ENCODE data around the gene ESF1. TPM values are rescaled to one million over a fixed set of nuclear protein-coding genes. Genes with fewer than 3 reads are reported as not detected.

Gene ESF1
- total and polyA plus RNA-seq, 2 of the 8 experiments (the other 6 are each of a cell fraction or from before 2014, with no cell fraction given) = 1.1 to 32.9 TPM

DNA sequence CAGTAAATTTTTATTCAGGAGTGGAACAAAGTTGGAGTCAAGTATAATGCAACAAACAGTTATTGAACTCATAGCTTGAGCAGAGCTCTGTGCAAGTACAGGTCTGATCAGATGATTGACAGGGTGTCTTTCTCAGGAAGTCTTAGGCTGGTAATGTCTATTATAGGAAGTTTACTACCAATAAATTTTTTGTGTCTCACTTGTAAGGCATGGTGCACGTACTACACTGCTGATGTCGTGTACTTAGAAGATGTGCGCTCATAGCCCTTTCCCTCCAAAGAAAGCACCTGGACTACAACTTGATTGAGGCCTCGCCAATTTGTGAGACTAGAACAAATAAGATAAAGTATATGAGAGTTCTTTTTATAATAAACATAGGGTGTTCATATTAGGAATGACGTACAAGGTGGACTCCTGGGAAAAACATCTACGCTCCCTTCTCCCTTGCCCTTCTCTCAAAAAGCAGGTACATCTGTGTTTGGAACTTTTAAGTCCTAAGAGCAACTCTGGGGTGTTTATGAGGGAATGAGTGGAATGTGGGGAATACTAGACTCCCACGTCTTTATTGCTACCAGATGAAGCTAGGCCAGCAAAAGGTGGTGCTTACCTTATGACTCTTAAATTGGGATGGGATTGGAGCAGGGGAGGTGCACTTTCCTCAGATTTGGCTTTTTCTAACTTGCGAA is 1.6 kb upstream of the ESF1 start:
- Histone ChIP-seq H3K79me2 (ENCODE audit: control insufficient read depth in 1 of 2, insufficient read depth in 2 of 2, low read length in 2 of 2) (peaks cover 10 to 55% of the 10 kb centered on the region in 2 experiments), H2AFZ (ENCODE audit: low read length) (no peak overlapping the region), H2BK20ac (ENCODE audit: low read length) (no peak overlapping the region), H2AK5ac (ENCODE audit: low read depth, low read length) (no peak overlapping the region), H3K4me3 (ENCODE audit: extremely low read depth in 1 of 4, insufficient read depth in 2 of 4, low read depth in 3 of 4, low read length in 4 of 4) (peak overlapping the region; percentile 73 to 97 (median 78); a peak in 6 of 8 replicates), H4K20me1 (replicated peaks in 1 of 2; ENCODE audit: control insufficient read depth in 1 of 2, insufficient read depth in 2 of 2, low read length in 2 of 2) (peaks cover 3% of the 10 kb centered on the region in 2 experiments), H2BK120ac (replicated peaks; ENCODE audit: low read depth, low read length) (no peak overlapping the region), H3K23me2 (ENCODE audit: low read depth, low read length) (peaks cover 3% of the 10 kb centered on the region; the same call in 1 of the 2 replicates), H2BK15ac (ENCODE audit: low read length) (no peak overlapping the region), H4K8ac (ENCODE audit: extremely low read depth, insufficient read depth, low read length) (no peak overlapping the region), H3K4me1 (replicated peaks in 1 of 4; ENCODE audit: control insufficient read depth in 3 of 4, insufficient read depth in 4 of 4, low read length in 3 of 4) (peaks cover 0 to 4% (median 1%) of the 10 kb centered on the region in 4 experiments; a peak in 2 of 7 replicates), H3K79me1 (ENCODE audit: low read depth, low read length) (0 out of 2 replicates have a peak, but pooled peaks cover 5% of the 10 kb centered on the region), H3K9ac (replicated peaks in 1 of 4; ENCODE audit: extremely low read depth in 1 of 4, low read depth in 3 of 4, low read length in 3 of 4) (peak overlapping the region in 2 of 4 experiments; percentile 31 to 63; a peak in 3 of 7 replicates), H3K18ac (ENCODE audit: extremely low read depth, low read length) (no peak overlapping the region), H2BK5ac (ENCODE audit: low read depth, low read length) (no peak overlapping the region), H3K4me2 (ENCODE audit: insufficient read depth in 1 of 2, low read depth in 2 of 2, low read length in 2 of 2) (peak overlapping the region; percentile 65 to 82), H3K14ac (ENCODE audit: insufficient read length) (no peak overlapping the region), H3K27ac (ENCODE audit: low read depth, low read length) (no peak overlapping the region), H3K27me3 (replicated peaks in 1 of 4; ENCODE audit: control insufficient read depth in 3 of 4, extremely low read depth in 1 of 4, insufficient read depth in 3 of 4, low read length in 3 of 4) (no peaks in the 10 kb centered on the region), H4K91ac (replicated peaks; ENCODE audit: insufficient read length, low read length) (no peak overlapping the region), H3K36me3 (ENCODE audit: control insufficient read depth in 2 of 4, insufficient read depth in 4 of 4, low read length in 3 of 4) (peaks cover 4 to 36% (median 20%) of the 10 kb centered on the region in 4 experiments; a peak in 7 of 8 replicates), H3K4ac (replicated peaks; ENCODE audit: insufficient read length, low read depth, low read length) (no peak overlapping the region), H3K9me3 (ENCODE audit: insufficient read depth in 2 of 2, low read depth in 1 of 2, low read length in 1 of 2) (no peaks in the 10 kb centered on the region), H3K56ac (replicated peaks; ENCODE audit: insufficient read length, low read depth, low read length) (no peak overlapping the region), H4K5ac (ENCODE audit: insufficient read length, low read depth, low read length) (no peak overlapping the region), H2BK12ac (ENCODE audit: low read depth, low read length) (no peak overlapping the region; the same call in 1 of the 2 replicates), H3K23ac (ENCODE audit: insufficient read length) (no peak overlapping the region)
- CTCF ChIA-PET (ENCODE audit: partially characterized antibody) = interaction anchor here (1.0 to 2.6 kb wide), 4 partner anchors 8 to 175 kb away, joined by 3 to 12 read pairs (median 6); no protein-coding TSS in a partner anchor
- 80% methylated on average over 8 of the region's 8 CpGs; no CpG with 5 or more reads in 1 of the 2 experiments for WGBS, 2 experiments (ENCODE audit: extremely low coverage in 1 of 2, insufficient coverage in 1 of 2, insufficient read length in 1 of 2, insufficient replicate concordance in 2 of 2, low coverage in 1 of 2, low lambda C conversion rate in 2 of 2, missing lambda C conversion rate in 1 of 2)
- no peak for DNase-seq (ENCODE audit: low read depth in 1 of 2, low spot score in 2 of 2)
- no peak for FAIRE-seq
- POLR2A ChIA-PET (ENCODE audit: partially characterized antibody) = interaction anchor here (0.7 to 3.6 kb wide), 4 partner anchors 9 to 20 kb away, joined by 5 to 28 read pairs (median 12); no protein-coding TSS in a partner anchor
- TF ChIP-seq KDM1A (IDR thresholded peaks at IDR 0.05; ENCODE audit: borderline replicate concordance, low read length) (no peak), RFX5 (IDR thresholded peaks at IDR 0.05; ENCODE audit: borderline replicate concordance, low read depth, low read length) (no peak), SAP30 (IDR thresholded peaks at IDR 0.05; ENCODE audit: insufficient read depth, insufficient replicate concordance, low read length) (no peak), HDAC6 (IDR thresholded peaks at IDR 0.05; ENCODE audit: low read depth, low read length) (no peak), SIX5 (IDR thresholded peaks at IDR 0.05; ENCODE audit: low read depth, low read length) (no peak)
- TF ChIP-seq, protein P1, sequence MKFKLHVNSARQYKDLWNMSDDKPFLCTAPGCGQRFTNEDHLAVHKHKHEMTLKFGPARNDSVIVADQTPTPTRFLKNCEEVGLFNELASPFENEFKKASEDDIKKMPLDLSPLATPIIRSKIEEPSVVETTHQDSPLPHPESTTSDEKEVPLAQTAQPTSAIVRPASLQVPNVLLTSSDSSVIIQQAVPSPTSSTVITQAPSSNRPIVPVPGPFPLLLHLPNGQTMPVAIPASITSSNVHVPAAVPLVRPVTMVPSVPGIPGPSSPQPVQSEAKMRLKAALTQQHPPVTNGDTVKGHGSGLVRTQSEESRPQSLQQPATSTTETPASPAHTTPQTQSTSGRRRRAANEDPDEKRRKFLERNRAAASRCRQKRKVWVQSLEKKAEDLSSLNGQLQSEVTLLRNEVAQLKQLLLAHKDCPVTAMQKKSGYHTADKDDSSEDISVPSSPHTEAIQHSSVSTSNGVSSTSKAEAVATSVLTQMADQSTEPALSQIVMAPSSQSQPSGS (IDR thresholded peaks at IDR 0.05; ENCODE audit: low read length) = no peak

Measured in H1 (cell line).